LNCaP clone FGC (cell line): ENCODE results near the gene MAML2.

Experiments used
- DNase-seq: peaks from one replicate; pipeline ENCODE4 v3.0.0-alpha.2; 2011; ENCODE audit warnings: low read depth
- H3K4me3 ChIP-seq: 2 replicates; pipeline ENCODE4 v1.5.1; 2011; ENCODE audit warnings: mild to moderate bottlenecking, low read depth, low read length, control low read depth
- TF ChIP-seq, protein P1 (sequence below): IDR thresholded peaks from 2 replicates; pipeline ENCODE4 v1.5.1; 2012; ENCODE audit warnings: mild to moderate bottlenecking; ENCODE audit not compliant: control insufficient read depth, insufficient read depth; ENCODE audit errors: extremely low read depth

The MAML2 gene

DNA sequence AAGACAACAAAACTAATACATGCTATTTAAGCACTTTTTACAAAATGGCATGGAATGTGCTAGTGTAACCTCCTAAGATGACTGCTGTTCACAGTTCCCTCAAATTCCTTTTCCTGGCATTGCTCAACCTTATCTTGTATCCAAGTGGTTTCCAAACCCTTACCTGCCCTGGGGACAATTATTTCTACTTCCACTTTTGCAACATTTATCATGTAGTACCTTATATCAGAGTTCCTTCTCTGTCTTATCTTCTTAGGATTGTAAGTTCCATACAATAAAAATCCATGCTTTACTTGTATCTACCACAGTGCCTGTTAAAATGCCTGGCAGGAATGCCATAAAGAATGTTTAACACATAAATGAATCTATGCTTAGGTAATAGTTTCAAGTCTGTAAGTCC lies 309.9 kb downstream of the MAML2 start:
- H3K4me3 ChIP-seq = no peak overlapping the region
- DNase-seq = no peak
- TF ChIP-seq, protein P1, sequence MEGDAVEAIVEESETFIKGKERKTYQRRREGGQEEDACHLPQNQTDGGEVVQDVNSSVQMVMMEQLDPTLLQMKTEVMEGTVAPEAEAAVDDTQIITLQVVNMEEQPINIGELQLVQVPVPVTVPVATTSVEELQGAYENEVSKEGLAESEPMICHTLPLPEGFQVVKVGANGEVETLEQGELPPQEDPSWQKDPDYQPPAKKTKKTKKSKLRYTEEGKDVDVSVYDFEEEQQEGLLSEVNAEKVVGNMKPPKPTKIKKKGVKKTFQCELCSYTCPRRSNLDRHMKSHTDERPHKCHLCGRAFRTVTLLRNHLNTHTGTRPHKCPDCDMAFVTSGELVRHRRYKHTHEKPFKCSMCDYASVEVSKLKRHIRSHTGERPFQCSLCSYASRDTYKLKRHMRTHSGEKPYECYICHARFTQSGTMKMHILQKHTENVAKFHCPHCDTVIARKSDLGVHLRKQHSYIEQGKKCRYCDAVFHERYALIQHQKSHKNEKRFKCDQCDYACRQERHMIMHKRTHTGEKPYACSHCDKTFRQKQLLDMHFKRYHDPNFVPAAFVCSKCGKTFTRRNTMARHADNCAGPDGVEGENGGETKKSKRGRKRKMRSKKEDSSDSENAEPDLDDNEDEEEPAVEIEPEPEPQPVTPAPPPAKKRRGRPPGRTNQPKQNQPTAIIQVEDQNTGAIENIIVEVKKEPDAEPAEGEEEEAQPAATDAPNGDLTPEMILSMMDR = no peak

DNA sequence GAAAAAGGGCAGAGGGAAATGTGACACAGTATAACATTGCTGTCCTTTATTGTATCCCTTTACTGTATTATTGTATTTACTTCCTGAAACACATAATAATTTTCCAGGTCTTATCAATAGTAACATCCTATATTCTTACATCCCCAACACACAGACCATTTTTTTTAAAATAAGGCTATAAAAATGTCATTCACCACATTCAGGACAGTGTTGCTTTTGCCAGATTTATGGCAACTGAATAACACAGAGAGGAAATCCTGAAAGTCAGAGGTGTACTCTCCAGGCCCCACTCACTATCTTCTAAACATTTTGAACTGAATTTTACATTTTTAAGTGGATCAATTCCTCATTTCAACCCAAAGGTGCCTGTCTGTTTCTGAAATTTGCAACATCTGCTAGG lies 314.2 kb downstream of the MAML2 start:
- TF ChIP-seq, protein P1 = no peak
- no peak for DNase-seq
- no peak overlapping the region for H3K4me3 ChIP-seq

- no peak for DNase-seq
- TF ChIP-seq, protein P1 = no peak
- H3K4me3 ChIP-seq = no peak overlapping the region
These were observed 316.0 kb downstream of the MAML2 start for GRCh38 chr11:96027021-96027420.

DNA sequence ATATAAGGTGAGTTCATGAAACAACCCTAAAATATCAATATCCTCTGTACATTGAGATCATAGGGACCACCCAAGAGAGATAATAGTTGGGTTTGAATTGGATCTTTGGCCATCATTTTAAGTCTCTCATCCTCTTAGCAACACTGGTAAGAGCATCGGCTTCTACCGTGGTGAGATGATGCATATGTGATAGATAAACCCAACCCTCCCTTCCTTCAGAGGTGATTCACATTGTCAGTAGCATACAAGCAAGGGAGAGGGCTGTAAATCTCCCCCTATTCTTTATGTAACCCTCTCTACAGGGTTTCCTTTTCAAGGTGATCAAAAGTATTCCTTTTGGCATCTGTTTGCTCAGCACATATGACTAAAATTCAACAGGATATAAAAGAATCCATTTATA lies 316.7 kb downstream of the MAML2 start:
- TF ChIP-seq, protein P1 = no peak

GRCh38 chr11:96024666-96025065 lies 318.3 kb downstream of the MAML2 start:
- TF ChIP-seq, protein P1 = no peak

More for the DNA sequence above, 316.7 kb downstream of the MAML2 start:
- H3K4me3 ChIP-seq = no peak overlapping the region
- DNase-seq = no peak

DNA sequence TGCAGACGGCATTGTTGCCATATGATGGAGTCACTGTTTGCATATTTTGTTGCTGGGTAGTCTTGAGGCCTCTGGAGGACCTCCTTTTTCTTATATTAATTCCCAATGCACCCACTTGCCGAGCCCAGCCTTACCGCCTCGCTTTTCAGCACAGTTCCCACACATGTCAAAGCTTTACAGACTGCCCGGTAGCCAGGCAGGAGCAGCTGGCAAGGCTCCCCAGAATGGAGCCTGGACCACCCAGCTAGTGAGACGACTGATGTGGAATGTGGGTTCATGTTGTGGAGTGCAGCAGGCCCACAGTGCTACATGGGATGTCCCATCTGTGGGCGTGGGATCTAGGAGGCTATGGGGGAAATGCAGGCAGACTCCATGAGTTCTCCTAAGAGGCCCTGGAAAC lies 319.7 kb downstream of the MAML2 start:
- no peak for DNase-seq
- TF ChIP-seq, protein P1 = no peak
- H3K4me3 ChIP-seq = no peak overlapping the region

More at GRCh38 chr11:96024666-96025065, 318.3 kb downstream of the MAML2 start:
- no peak for DNase-seq
- no peak overlapping the region for H3K4me3 ChIP-seq

DNA sequence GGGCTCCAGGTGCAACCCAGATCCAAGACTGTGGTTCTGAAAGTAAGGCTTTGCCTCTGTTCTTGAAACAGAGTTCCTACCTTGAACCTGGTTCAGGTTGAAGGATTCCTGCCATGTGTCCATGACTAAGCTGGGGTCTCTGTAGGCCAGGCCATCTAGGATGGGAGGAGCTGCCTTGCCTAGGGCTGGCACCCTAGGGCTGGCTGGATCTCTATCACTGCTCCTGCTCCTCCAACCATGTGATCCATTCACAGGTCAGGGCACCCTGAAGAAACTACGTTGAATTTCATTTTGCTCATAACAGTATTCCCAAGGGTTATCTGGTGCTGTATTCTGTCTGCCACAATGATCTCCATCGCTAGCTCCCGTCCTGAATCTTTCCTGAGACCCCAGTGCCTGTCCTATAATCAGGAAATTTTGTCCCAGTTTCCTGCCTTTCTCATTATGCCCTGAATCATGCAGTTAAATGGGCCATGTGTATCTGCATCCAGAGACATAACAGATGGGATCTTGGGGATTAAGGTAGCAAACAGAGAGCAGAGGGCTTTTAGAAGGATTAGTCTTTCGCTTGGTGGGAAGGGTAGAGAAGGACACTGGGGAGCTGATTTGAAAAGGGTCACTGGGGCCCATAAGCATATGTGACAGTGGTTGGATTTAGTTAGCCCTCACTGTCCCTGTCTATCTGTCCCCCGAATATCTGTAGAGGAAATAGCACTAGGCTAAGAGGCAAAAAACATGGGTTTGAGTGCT lies 320.9 kb downstream of the MAML2 start:
- no peak for DNase-seq
- H3K4me3 ChIP-seq = no peak overlapping the region
- TF ChIP-seq, protein P1 = no peak
